ENCODE results near the gene IL19. TPM values are rescaled to one million over a fixed set of nuclear protein-coding genes. Genes with fewer than 3 reads are reported as not detected.

The IL19 gene
- not detected for total RNA-seq

- no peak within 1 kb of the TSS for H3K4me3 Mint-ChIP-seq
- DNase-seq: no peak
- ATAC-seq: no peak
- POLR2A ChIA-PET: interaction anchor here (0.6 to 2.2 kb wide), 6 partner anchors 9 to 33 kb away, joined by 3 to 8 read pairs (median 3); no protein-coding TSS in a partner anchor
- H3K27ac Mint-ChIP-seq: peak within 1 kb of the TSS; percentile 53
- H3K9me3 Mint-ChIP-seq (ENCODE audit: insufficient read depth): no peaks in the 10 kb centered on the region
- no peaks in the 10 kb centered on the region for H3K36me3 Mint-ChIP-seq (ENCODE audit: low read depth)
- H3K4me1 Mint-ChIP-seq (ENCODE audit: low read depth): peaks cover 84% of the 10 kb centered on the region
- peaks cover 35% of the 10 kb centered on the region for H3K27me3 Mint-ChIP-seq (ENCODE audit: low read depth)
- CTCF ChIA-PET: interaction anchor here (0.7 to 8.8 kb wide), 16 partner anchors 10 to 142 kb away, joined by 3 to 118 read pairs (median 11); no protein-coding TSS in a partner anchor
These were observed at the start of gene IL19 for GRCh38 chr1:206770531-206771337. Gene IL19 (plus strand): TSS chr1:206770773. CDS start chr1:206836663, 65,890 bp downstream.

- Mint-ChIP-seq H3K27ac (no peak overlapping the region), H3K9me3 (ENCODE audit: insufficient read depth) (no peaks in the 10 kb centered on the region), H3K4me3 (no peak overlapping the region), H3K27me3 (ENCODE audit: low read depth) (no peaks in the 10 kb centered on the region), H3K36me3 (ENCODE audit: low read depth) (no peaks in the 10 kb centered on the region), H3K4me1 (ENCODE audit: low read depth) (peaks cover 56% of the 10 kb centered on the region)
- DNase-seq (no peak), ATAC-seq (no peak)
- ChIA-PET CTCF (interaction anchor here (0.6 to 18.6 kb wide), 5 partner anchors 14 to 692 kb away, joined by 3 to 724 read pairs (median 26); no protein-coding TSS in a partner anchor), POLR2A (no interaction called here)
These were observed 49.1 kb upstream of the IL19 start for GRCh38 chr1:206721454-206721853.

DNA sequence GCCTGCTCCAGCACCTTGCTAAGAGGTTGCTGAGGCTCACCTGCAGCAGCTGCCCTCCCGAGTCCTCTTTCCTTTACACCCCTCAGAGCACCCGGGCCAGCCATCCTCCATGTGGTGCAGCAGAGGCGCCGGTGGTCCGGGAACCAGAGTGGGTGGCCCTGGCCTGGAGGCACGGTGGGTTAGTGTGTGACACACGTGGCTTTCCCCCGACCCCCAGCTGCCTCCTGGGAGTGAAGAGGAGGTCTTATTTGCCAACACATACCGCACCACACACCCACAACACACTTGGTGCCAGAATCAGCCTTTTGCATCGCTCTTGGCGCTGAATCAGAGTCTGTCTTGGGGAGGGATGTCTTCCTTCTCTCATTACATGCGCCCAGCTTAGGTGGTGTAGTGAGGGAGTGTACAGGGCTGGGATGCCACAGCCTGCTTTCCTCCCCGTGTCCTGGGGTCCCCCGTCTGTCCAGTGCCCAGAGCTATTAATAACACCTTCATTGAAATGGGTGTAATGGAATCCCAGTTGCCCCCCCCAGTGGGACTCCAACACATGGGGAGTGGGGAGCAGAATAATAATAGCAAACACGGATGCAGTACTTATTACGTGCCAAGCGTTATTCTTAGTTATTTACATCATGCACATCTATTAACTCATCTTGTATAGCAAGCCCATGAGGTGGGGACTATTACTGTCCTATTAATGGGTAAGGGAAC lies 47.7 kb upstream of the IL19 start:
- no peaks in the 10 kb centered on the region for H3K27me3 Mint-ChIP-seq (ENCODE audit: low read depth)
- ChIA-PET POLR2A (no interaction called here), CTCF (interaction anchor here (0.7 to 18.6 kb wide), 7 partner anchors 11 to 189 kb away, joined by 3 to 724 read pairs (median 10); no protein-coding TSS in a partner anchor)
- H3K27ac Mint-ChIP-seq: no peak overlapping the region
- ATAC-seq (no peak), DNase-seq (no peak)
- no peak overlapping the region for H3K4me3 Mint-ChIP-seq
- no peaks in the 10 kb centered on the region for H3K36me3 Mint-ChIP-seq (ENCODE audit: low read depth)
- H3K4me1 Mint-ChIP-seq (ENCODE audit: low read depth): peaks cover 49% of the 10 kb centered on the region
- no peaks in the 10 kb centered on the region for H3K9me3 Mint-ChIP-seq (ENCODE audit: insufficient read depth)

GRCh38 chr1:206723462-206723804 lies 47.1 kb upstream of the IL19 start:
- CTCF ChIA-PET: interaction anchor here (0.7 to 18.6 kb wide), 7 partner anchors 12 to 258 kb away, joined by 3 to 724 read pairs (median 12); no protein-coding TSS in a partner anchor
- H3K27ac Mint-ChIP-seq: no peak overlapping the region
- peaks cover 51% of the 10 kb centered on the region for H3K4me1 Mint-ChIP-seq (ENCODE audit: low read depth)
- DNase-seq (no peak), ATAC-seq (no peak)
- H3K27me3 Mint-ChIP-seq (ENCODE audit: low read depth): no peaks in the 10 kb centered on the region
- H3K36me3 Mint-ChIP-seq (ENCODE audit: low read depth): peaks cover 3% of the 10 kb centered on the region
- H3K9me3 Mint-ChIP-seq (ENCODE audit: insufficient read depth): no peaks in the 10 kb centered on the region
- POLR2A ChIA-PET: no interaction called here
- no peak overlapping the region for H3K4me3 Mint-ChIP-seq

DNA sequence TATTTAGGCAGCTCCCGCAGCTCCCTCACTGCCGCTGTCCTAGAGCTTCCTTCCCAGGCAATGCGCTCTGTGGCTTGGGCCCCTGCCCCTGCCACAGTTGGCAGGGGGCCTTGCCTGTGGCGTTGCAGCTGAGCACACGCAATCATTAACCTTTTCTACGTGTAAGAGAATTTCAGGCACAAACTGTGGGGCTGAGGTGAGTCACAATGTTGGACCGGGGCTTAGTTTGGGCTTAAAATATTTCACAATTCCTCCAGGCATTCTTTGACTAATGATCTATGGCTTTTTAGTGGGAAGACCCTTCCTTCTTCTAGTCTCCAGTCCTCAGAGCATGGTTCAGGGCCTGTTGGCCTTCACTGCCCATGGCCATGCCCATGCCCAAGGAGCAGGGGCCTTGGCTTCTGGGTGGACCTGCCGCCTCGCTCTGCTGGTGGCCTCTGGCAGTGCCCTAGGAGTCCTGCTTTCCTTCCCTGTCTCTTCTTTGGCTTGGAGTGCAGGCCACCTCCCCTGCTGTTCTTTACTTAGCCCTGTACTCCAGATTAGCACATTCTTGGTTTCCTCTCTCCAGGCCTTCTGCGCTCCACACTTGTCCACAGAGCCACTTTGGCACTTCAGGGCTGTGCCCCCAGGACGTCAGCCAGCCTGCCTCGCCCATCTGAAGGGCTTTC lies 46.6 kb upstream of the IL19 start:
- CTCF ChIA-PET: interaction anchor here (0.7 to 18.6 kb wide), 18 partner anchors 7 to 257 kb away, joined by 3 to 724 read pairs (median 20); partner anchors contain the start of gene FCMR
- Mint-ChIP-seq H3K27me3 (ENCODE audit: low read depth) (no peaks in the 10 kb centered on the region), H3K36me3 (ENCODE audit: low read depth) (peaks cover 5% of the 10 kb centered on the region), H3K9me3 (ENCODE audit: insufficient read depth) (no peaks in the 10 kb centered on the region), H3K4me1 (ENCODE audit: low read depth) (peaks cover 53% of the 10 kb centered on the region), H3K4me3 (no peak overlapping the region), H3K27ac (no peak overlapping the region)
- POLR2A ChIA-PET: no interaction called here
- DNase-seq: no peak
- no peak for ATAC-seq

- POLR2A ChIA-PET: interaction anchor here (0.6 kb wide), 2 partner anchors 222 to 329 kb away, joined by 3 read pairs; no protein-coding TSS in a partner anchor
- Mint-ChIP-seq H3K27me3 (ENCODE audit: low read depth) (no peaks in the 10 kb centered on the region), H3K4me1 (ENCODE audit: low read depth) (peaks cover 60% of the 10 kb centered on the region), H3K27ac (no peak overlapping the region), H3K4me3 (no peak overlapping the region), H3K9me3 (ENCODE audit: insufficient read depth) (no peaks in the 10 kb centered on the region), H3K36me3 (ENCODE audit: low read depth) (peaks cover 19% of the 10 kb centered on the region)
- DNase-seq (peak; percentile 81), ATAC-seq (peak; percentile 66)
- CTCF ChIA-PET: interaction anchor here (0.7 to 18.6 kb wide), 59 partner anchors 9 to 280 kb away, joined by 3 to 724 read pairs (median 7); partner anchors contain the start of genes DYRK3, FCMR, IL10 and IL19
These were observed 45.2 kb upstream of the IL19 start for GRCh38 chr1:206725109-206725963.

- CTCF ChIA-PET: interaction anchor here (0.6 to 18.6 kb wide), 10 partner anchors 11 to 253 kb away, joined by 3 to 724 read pairs (median 24); no protein-coding TSS in a partner anchor
- no peak for ATAC-seq
- H3K4me3 Mint-ChIP-seq: no peak overlapping the region
- no peaks in the 10 kb centered on the region for H3K27me3 Mint-ChIP-seq (ENCODE audit: low read depth)
- peaks cover 68% of the 10 kb centered on the region for H3K4me1 Mint-ChIP-seq (ENCODE audit: low read depth)
- no peaks in the 10 kb centered on the region for H3K9me3 Mint-ChIP-seq (ENCODE audit: insufficient read depth)
- peaks cover 39% of the 10 kb centered on the region for H3K36me3 Mint-ChIP-seq (ENCODE audit: low read depth)
- POLR2A ChIA-PET: no interaction called here
- H3K27ac Mint-ChIP-seq: no peak overlapping the region
- no peak for DNase-seq
These were observed 42.4 kb upstream of the IL19 start for GRCh38 chr1:206727981-206728696.

DNA sequence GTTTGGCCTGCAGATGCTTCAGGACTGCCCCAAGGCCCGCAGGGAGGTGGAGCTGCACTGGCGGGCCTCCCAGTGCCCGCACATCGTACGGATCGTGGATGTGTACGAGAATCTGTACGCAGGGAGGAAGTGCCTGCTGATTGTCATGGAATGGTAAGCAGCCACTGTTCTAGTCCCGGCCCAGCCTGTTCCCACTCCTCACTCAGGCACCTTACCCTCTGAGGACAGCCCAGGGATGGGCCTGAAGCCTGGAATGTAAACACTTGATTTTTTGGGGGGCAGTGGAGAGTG lies 41.9 kb upstream of the IL19 start:
- Mint-ChIP-seq H3K27ac (no peak overlapping the region), H3K9me3 (ENCODE audit: insufficient read depth) (no peaks in the 10 kb centered on the region), H3K4me1 (ENCODE audit: low read depth) (peaks cover 68% of the 10 kb centered on the region), H3K27me3 (ENCODE audit: low read depth) (no peaks in the 10 kb centered on the region), H3K36me3 (ENCODE audit: low read depth) (peaks cover 40% of the 10 kb centered on the region), H3K4me3 (no peak overlapping the region)
- ChIA-PET POLR2A (no interaction called here), CTCF (interaction anchor here (1.5 to 18.6 kb wide), 6 partner anchors 27 to 253 kb away, joined by 3 to 724 read pairs (median 38); no protein-coding TSS in a partner anchor)
- DNase-seq (no peak), ATAC-seq (no peak)

DNA sequence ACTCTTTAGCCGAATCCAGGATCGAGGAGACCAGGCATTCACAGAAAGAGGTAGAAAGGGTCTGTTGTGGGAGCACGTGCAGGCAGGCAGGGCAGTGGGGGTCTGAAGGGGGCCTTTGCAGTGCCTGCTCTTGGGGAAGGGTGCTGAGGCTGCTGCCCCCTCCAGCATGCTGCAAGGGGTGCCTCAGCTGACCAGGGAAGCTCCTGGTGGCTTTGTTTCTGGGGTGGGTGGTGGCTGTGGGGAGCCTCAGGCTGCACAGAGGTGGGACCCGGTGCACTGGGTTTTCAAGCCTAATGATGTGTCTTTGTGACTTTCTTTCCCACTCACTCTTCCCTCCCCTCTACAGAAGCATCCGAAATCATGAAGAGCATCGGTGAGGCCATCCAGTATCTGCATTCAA lies 41.5 kb upstream of the IL19 start:
- DNase-seq (no peak), ATAC-seq (no peak)
- peaks cover 64% of the 10 kb centered on the region for H3K4me1 Mint-ChIP-seq (ENCODE audit: low read depth)
- H3K9me3 Mint-ChIP-seq (ENCODE audit: insufficient read depth): no peaks in the 10 kb centered on the region
- POLR2A ChIA-PET: no interaction called here
- H3K27ac Mint-ChIP-seq: no peak overlapping the region
- H3K4me3 Mint-ChIP-seq: no peak overlapping the region
- H3K27me3 Mint-ChIP-seq (ENCODE audit: low read depth): no peaks in the 10 kb centered on the region
- H3K36me3 Mint-ChIP-seq (ENCODE audit: low read depth): peaks cover 40% of the 10 kb centered on the region
- CTCF ChIA-PET: interaction anchor here (1.5 to 18.6 kb wide), 5 partner anchors 27 to 252 kb away, joined by 3 to 724 read pairs (median 53); no protein-coding TSS in a partner anchor

GRCh38 chr1:206729507-206729906 lies 41.1 kb upstream of the IL19 start:
- Mint-ChIP-seq H3K27me3 (ENCODE audit: low read depth) (no peaks in the 10 kb centered on the region), H3K36me3 (ENCODE audit: low read depth) (peaks cover 44% of the 10 kb centered on the region), H3K27ac (peak overlapping the region; percentile 60), H3K9me3 (ENCODE audit: insufficient read depth) (no peaks in the 10 kb centered on the region), H3K4me3 (no peak overlapping the region), H3K4me1 (ENCODE audit: low read depth) (peaks cover 64% of the 10 kb centered on the region)
- DNase-seq: no peak
- ATAC-seq: no peak
- CTCF ChIA-PET: interaction anchor here (0.9 to 18.6 kb wide), 7 partner anchors 19 to 183 kb away, joined by 3 to 724 read pairs (median 4); no protein-coding TSS in a partner anchor
- POLR2A ChIA-PET: interaction anchor here (1.1 to 1.2 kb wide), 2 partner anchors 13 to 79 kb away, joined by 3 to 4 read pairs; no protein-coding TSS in a partner anchor

Measured in activated CD8-positive, alpha-beta T cell treated with anti-CD3 and anti-CD28 coated beads, Interleukin-2, amount 10 ng/mL, durations not matched to agents 7 days and 5 days (primary cell).